NCI-H2081 treated with DMSO at 0.1 percent for 48 hours (cell line): ENCODE data around the gene RFT1.
"Not testable (repeated sequence)": the region's sequence is repeated elsewhere in the genome, so short reads cannot be mapped to it uniquely, and the experiment has no call there.

Experiments
- DNase-seq: peaks from one replicate; lab custom pipeline; 2025; lab: John Stamatoyannopoulos, UW

RFT1 gene

DNA sequence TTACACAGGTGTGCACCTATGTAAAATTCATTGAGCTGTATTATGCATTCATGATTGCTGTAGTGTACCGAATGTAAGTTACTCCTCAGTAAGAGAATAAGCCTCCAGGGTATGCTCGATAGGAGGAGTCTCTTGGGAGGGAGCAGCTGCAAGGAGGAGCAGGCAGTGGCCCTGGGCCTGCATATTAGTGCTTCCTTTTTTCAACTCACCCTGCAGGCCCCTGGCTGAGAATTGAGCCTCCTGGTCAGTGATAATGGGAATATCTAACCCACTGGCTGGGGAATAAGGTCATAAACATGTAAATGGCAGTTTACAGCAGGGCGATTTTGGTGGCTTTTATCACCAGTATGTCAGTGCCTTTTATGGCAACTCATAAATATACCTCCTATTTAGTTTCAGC lies 62.7 kb downstream of the RFT1 start:
- DNase-seq: no peak

GRCh38 chr3:53065841-53066480 lies 64.3 kb downstream of the RFT1 start:
- no peak for DNase-seq

GRCh38 chr3:53062905-53063304 lies 67.3 kb downstream of the RFT1 start:
- DNase-seq: no peak

GRCh38 chr3:53056442-53056841 lies 73.8 kb downstream of the RFT1 start:
- no peak for DNase-seq

DNA sequence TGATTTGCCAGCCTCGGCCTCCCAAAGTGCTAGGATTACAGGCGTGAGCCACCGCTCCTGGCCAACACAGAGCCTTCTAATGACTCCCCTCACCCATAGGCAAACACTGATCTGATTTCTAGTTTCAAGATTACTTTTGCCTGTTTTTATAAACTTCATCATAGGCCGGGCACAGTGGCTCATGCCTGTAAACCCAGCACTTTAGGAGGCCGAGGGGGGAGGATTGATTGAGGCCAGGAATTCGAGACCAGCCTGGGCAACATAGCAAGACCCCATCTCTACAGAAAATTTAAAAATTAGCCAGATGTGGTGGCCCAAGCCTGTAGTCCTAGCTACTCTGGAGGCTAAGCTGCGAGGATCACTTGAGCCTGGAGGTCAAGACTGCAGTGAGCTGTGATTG lies 76.0 kb downstream of the RFT1 start:
- not testable (repeated sequence) for DNase-seq

- DNase-seq: no peak
These were observed 78.3 kb downstream of the RFT1 start for GRCh38 chr3:53051929-53052328.

- DNase-seq: no peak
These were observed 80.2 kb downstream of the RFT1 start for GRCh38 chr3:53049987-53050386.

DNA sequence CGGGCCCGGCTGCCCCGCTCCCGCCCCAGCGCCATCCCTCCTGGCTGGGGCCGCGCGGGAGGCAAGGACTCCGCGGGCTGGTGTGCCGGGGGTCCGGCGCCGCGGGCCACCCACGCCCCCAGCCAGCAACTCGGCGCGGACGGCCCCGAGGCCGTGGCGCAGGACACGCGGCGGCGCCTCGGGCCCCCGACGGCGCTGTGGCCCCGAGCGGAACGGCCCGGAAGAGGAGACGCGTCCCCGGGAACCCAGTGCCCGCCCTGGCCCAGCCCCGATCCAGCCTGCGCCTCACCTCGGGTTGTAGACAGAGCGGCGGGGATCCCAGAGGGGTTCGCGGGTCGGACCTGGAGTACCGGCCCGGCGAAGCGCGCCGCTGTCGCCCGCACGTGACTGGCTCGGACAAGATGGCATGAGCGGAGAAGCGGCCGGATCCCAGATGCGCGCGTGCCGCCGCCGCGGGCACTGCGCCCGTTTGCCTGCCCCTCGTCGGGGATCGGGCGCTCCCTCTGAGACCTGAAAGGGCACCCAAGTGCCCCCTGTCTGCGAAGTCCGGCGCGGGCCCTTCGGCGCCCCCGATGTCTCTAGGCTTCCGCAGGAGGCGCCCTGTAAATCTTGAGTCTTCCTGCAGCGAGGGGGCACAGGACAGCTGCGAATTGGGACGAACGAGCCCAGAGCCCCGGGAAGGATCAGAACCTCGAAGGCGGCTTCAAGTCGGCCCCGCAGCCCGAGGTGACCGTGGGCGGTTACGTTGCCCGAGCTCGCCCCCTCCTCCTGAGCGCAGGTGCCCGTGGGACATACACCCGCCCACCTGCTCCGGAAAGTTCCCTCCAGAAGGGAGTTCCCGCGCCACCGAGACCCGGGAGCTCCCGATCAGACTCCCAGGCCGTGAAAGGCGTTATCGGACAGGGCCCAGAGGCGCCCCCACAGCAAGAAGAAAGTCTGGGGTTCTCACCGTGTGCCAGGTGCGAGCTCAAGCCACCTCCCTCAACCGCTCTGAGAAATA lies 83.8 kb downstream of the RFT1 start:
- DNase-seq: no peak

- DNase-seq: no peak
These were observed 84.6 kb downstream of the RFT1 start, which contains the start of gene SFMBT1 for GRCh38 chr3:53045518-53046170. TSS of gene SFMBT1 (minus strand) at chr3:53046073. CDS start at chr3:52969128, 76,945 bp downstream.

DNA sequence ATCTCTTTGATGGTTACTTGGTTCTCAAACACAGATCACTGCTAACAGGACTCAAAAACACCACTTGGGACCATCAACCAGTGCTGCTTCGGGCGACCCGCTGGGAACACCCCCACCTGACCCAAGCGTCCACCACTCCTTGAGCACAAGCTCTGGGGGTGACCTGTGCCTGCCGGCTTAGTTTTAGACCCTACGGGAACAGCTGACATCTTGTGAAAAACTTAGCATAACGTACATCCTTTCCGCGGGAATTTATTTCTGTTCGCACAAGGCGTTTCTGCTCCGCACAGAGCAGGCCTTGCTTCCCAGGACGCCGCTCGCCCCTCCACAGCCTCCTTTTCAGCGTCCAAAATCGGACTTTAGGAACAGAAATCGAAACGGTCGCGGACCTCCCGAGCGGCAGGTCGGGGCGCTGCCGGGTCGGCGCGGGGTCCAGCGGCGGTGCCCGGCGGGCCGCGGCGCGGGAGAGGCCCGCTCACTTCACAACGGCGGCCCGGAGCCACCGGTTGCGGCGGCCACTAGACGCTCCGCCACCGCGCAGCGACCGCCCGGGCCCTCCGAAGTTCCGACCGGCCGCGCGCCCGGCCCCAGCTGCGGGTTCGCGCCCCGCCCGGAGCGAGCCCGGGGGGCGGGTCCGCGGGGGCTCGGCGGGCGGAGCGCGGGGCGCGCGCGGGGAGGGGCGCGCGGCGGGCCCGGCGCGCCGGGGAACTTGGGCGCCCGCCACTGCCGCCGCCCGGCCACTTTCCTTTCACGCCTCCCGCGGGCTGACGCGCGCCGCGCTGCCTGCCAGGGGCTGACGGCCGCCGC lies 85.3 kb downstream of the RFT1 start:
- DNase-seq: no peak

DNA sequence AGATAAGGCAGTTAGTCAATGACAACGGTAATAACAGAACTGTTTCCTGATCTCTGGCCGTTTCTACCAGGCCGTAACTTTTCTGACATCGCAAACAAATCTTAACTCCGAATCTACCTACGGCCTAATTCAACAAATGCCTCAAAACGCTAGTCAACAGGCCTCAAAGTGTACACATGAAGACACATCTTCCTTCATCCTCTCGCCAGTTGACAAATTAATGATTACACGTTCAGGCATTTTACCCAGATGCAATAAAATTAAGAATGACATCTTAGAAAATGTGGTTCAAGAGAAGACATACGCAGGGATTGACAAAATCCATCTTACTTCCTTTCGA lies 85.9 kb downstream of the RFT1 start:
- no peak for DNase-seq

- no peak for DNase-seq
These were observed 86.5 kb downstream of the RFT1 start for GRCh38 chr3:53043738-53044137.

DNA sequence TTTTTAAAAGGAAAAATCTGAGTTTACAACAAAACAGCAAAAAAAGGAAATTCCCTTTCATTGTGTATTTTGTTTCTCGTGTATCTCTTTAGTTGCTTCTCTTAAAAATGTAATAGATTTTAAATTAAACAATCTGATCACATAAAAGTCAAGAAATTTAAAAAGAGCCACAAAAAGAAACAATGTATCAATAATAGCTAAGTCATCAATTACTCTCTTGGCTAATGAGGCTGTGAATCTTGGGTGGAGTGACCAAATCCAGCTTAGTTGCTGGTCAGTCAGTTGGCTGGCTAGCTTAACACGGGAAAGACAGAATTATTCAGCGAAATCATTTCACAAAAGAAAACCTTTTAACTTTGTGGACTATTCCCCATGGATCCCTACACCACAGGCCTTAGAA lies 87.6 kb downstream of the RFT1 start:
- DNase-seq: no peak

GRCh38 chr3:53040351-53040820 lies 89.8 kb downstream of the RFT1 start:
- DNase-seq: no peak

DNA sequence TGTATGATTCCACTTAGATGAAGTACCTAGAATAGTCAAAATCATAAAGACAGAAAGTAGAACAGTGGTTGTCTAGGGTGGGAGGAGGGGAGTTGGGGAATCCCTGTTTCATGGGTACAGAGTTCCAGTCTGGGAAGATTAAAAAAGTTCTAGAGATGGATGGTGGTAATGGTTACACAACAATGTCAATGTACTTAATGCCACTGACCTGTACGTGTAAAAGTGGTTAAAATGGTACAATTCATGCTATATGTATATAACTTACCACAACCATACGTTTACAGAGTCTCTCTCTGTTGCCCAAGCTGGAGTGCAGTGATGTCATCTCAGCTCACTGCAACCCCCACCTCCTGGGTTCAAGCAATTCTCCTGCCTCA lies 90.9 kb downstream of the RFT1 start:
- DNase-seq: no peak

DNA sequence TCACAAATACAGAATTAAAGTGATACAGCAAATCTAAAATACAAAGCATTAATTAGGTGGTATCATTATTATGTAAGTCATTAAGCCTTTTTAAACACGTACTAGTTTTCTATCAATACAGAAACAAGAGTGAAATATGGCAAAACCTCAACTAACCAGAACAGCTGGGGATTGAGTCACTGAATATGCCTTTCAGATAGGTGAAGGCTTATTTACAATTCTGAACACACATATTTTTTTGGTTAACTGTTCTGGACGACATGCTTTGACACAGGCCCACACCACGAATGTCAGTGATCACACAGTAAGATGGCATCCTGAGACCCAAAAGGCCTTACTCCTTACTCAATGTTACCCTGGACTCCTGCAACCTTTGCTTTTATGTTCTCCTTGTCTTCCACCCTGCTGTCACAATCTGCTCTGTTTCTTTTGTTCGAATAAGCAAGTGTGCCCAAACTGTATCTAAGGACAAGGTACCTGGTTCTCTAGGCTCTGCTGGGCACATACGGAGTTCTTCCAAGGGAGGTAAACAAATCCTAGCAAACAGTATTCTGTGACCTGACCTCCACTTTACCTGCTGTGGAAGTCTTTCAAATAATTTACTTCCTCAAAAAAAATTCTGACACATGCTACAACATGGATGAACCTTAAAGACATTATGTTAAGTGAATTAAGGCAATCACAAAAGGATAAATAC lies 91.4 kb downstream of the RFT1 start:
- DNase-seq: no peak
